IMR-90 (cell line): Measurements from ENCODE around the gene RPTOR. TPM values are rescaled to one million over a fixed set of nuclear protein-coding genes. Genes with fewer than 3 reads are reported as not detected.

Experiments used
- ATAC-seq: fragments of 200-7000 bp; cut with Tn5 transposase; 2 replicates; pipeline ENCODE4 v1.9.1; 2020; ENCODE audit warnings: low read depth, mild to moderate bottlenecking, moderate library complexity
- BruUV-seq: library from RNA; stranded (reverse); fragments of 400-500 nt; replicated peaks from 2 replicates; lab custom pipeline; 2021; lab: Mats Ljungman, UMichigan
- CTCF ChIA-PET: fragments of 300-600 bp; formaldehyde crosslinking; extraction: SDS; loops from one replicate; lab custom pipeline; 2021; ENCODE audit warnings: antibody characterized with exemption; lab: Yijun Ruan, JAX
- POLR2A ChIA-PET: fragments of 300-600 bp; sonication (Branson Sonifier 250); formaldehyde crosslinking; loops from one replicate; lab custom pipeline; 2022; ENCODE audit warnings: antibody characterized with exemption; ENCODE audit not compliant: unreplicated experiment; lab: Charles Lee
- DNase-seq: peaks from one replicate; pipeline ENCODE4 v3.0.0; 2013
- H2AFZ ChIP-seq: replicated peaks from 2 replicates; pipeline ENCODE3; 2013; ENCODE audit warnings: low read length, mild to moderate bottlenecking; ENCODE audit not compliant: poor library complexity
- H2AK5ac ChIP-seq: 2 replicates; pipeline ENCODE4 v1.6.1; 2013; ENCODE audit warnings: low read depth, low read length, inconsistent platforms
- H2AK9ac ChIP-seq: replicated peaks from 2 replicates; pipeline ENCODE3; 2013; ENCODE audit warnings: mild to moderate bottlenecking, low read depth, low read length, moderate library complexity; ENCODE audit not compliant: poor library complexity
- H2BK120ac ChIP-seq: 2 replicates; pipeline ENCODE4 v1.6.1; 2013; ENCODE audit warnings: low read depth, low read length, inconsistent platforms
- H2BK15ac ChIP-seq: 3 replicates; pipeline ENCODE4 v1.6.1; 2013; ENCODE audit warnings: low read depth, low read length, inconsistent platforms
- H2BK20ac ChIP-seq: 2 replicates; pipeline ENCODE4 v1.6.1; 2013; ENCODE audit warnings: low read depth, mild to moderate bottlenecking, inconsistent platforms, low read length, moderate library complexity
- H2BK5ac ChIP-seq: 2 replicates; pipeline ENCODE4 v1.6.1; 2013; ENCODE audit warnings: mild to moderate bottlenecking, low read depth, low read length, inconsistent platforms; ENCODE audit not compliant: poor library complexity, severe bottlenecking
- H3K14ac ChIP-seq: replicated peaks from 2 replicates; pipeline ENCODE4 v1.6.1; 2013; ENCODE audit warnings: low read depth, low read length, inconsistent platforms
- H3K18ac ChIP-seq: 2 replicates; pipeline ENCODE4 v1.6.1; 2013; ENCODE audit warnings: low read depth, low read length, control low read depth
- H3K23ac ChIP-seq: 2 replicates; pipeline ENCODE4 v1.6.1; 2013; ENCODE audit warnings: low read depth, low read length, inconsistent platforms
- H3K27ac ChIP-seq: 2 replicates; pipeline ENCODE4 v1.5.1; 2013; ENCODE audit warnings: mild to moderate bottlenecking, control low read depth, low read length; ENCODE audit not compliant: insufficient read depth
- H3K27me3 ChIP-seq: 2 replicates; pipeline ENCODE4 v1.6.1; 2013; ENCODE audit warnings: low read length; ENCODE audit not compliant: control insufficient read depth, insufficient read depth
- H3K36me3 ChIP-seq: 2 replicates; pipeline ENCODE4 v1.6.1; 2013; ENCODE audit warnings: low read length, mixed read lengths; ENCODE audit not compliant: control insufficient read depth, insufficient read depth
- H3K4ac ChIP-seq: 2 replicates; pipeline ENCODE4 v1.6.1; 2013; ENCODE audit warnings: low read depth, low read length, inconsistent platforms
- H3K4me1 ChIP-seq: 2 replicates; pipeline ENCODE4 v1.6.1; 2013; ENCODE audit warnings: low read length, mixed read lengths; ENCODE audit not compliant: control insufficient read depth, insufficient read depth
- H3K4me2 ChIP-seq: 2 replicates; pipeline ENCODE4 v1.6.1; 2013; ENCODE audit warnings: low read depth, mild to moderate bottlenecking, control low read depth, low read length, moderate library complexity
- H3K4me3 ChIP-seq: 2 replicates; pipeline ENCODE4 v1.5.1; 2013; ENCODE audit warnings: low read depth, mild to moderate bottlenecking, control low read depth, low read length, moderate library complexity; ENCODE audit not compliant: insufficient read depth
- H3K56ac ChIP-seq: 2 replicates; pipeline ENCODE4 v1.6.1; 2013; ENCODE audit warnings: low read length, inconsistent platforms; ENCODE audit not compliant: insufficient read depth; ENCODE audit errors: extremely low read depth
- H3K79me1 ChIP-seq, 2 experiments: 2 replicates each; pipeline ENCODE4 v1.6.1; 2013; ENCODE audit warnings: low read length in 2 of 2, inconsistent platforms in 1 of 2, low read depth in 1 of 2
- H3K9ac ChIP-seq: 2 replicates; pipeline ENCODE4 v1.6.1; 2013; ENCODE audit warnings: low read depth, low read length, control low read depth
- H3K9me1 ChIP-seq: 2 replicates; pipeline ENCODE4 v1.6.1; 2013; ENCODE audit warnings: low read length, inconsistent platforms; ENCODE audit not compliant: insufficient read depth
- H3K9me3 ChIP-seq: 2 replicates; pipeline ENCODE4 v1.6.1; 2013; ENCODE audit warnings: low read length; ENCODE audit not compliant: control insufficient read depth, insufficient read depth
- H4K20me1 ChIP-seq: 2 replicates; pipeline ENCODE4 v1.6.1; 2013; ENCODE audit warnings: low read length, inconsistent platforms; ENCODE audit not compliant: insufficient read depth
- H4K5ac ChIP-seq: 2 replicates; pipeline ENCODE4 v1.6.1; 2013; ENCODE audit warnings: mild to moderate bottlenecking, low read depth, low read length, control low read depth
- H4K8ac ChIP-seq, 2 experiments: 2 replicates each; pipeline ENCODE4 v1.6.1; 2013; ENCODE audit warnings: low read depth in 2 of 2, low read length in 2 of 2, control low read depth in 1 of 2, inconsistent platforms in 1 of 2
- H4K91ac ChIP-seq: 2 replicates; pipeline ENCODE4 v1.6.1; 2013; ENCODE audit warnings: low read depth, low read length, inconsistent platforms; ENCODE audit not compliant: insufficient read depth
- FOS ChIP-seq: fragments of 150-350 bp; IDR thresholded peaks from 2 replicates; pipeline ENCODE4 v1.6.1; 2016; ENCODE audit warnings: low read depth, low read length
- POLR2A ChIP-seq: IDR thresholded peaks from 2 replicates; pipeline ENCODE4 v1.6.1; 2012; ENCODE audit warnings: mild to moderate bottlenecking, low read depth, low read length
- RAD21 ChIP-seq: IDR thresholded peaks from 2 replicates; pipeline ENCODE4 v1.6.1; 2012; ENCODE audit warnings: low read length, improper control_type of control experiment
- WGBS, 2 experiments: methylation state at CpG; one replicate each; pipeline versions ENCODE4 v1.1.5 to v1.1.7; 2013; ENCODE audit warnings: missing lambda C conversion rate in 2 of 2; ENCODE audit not compliant: insufficient read length in 1 of 2; ENCODE audit errors: extremely low coverage in 2 of 2; 5-methylcytosine and 5-hydroxymethylcytosine counted together
- dilution Hi-C: fragments of 300-500 bp; cut with HindIII; formaldehyde crosslinking; loops from one replicate; pipeline ENCODE4 v1.14.3; 2018; ENCODE audit warnings: low sequenced_read_pairs; ENCODE audit not compliant: unreplicated experiment
- in situ Hi-C: fragments of 300-500 bp; cut with MboI; formaldehyde crosslinking; loops from 3 replicates; pipeline ENCODE4 v1.14.3; 2019; ENCODE audit warnings: low sequenced_read_pairs, inconsistent platforms, mixed read lengths
- intact Hi-C: fragments of 100-400 bp; cut with micrococcal nuclease; formaldehyde crosslinking; loops from 2 replicates; pipeline ENCODE4 v1.10.0; 2022
- polyA plus RNA-seq, 3 experiments: library from polyadenylated mRNA; depleted of rRNA; stranded (reverse); fragments of >200 nt; gene quantifications; 2 replicates each; pipeline ENCODE4 v1.2.3, GENCODE V29; 2012; ENCODE audit warnings: low replicate concordance in 1 of 3
- total RNA-seq: library from RNA; depleted of rRNA; stranded (reverse); fragments of >200 nt; gene quantifications from 2 replicates; pipeline ENCODE4 v1.2.3, GENCODE V29; 2012
- TF ChIP-seq, protein P1 (sequence below): fragments of 150-350 bp; IDR thresholded peaks from 2 replicates; pipeline ENCODE4 v1.6.1; 2016; ENCODE audit warnings: low read depth, mild to moderate bottlenecking, low read length, moderate library complexity, borderline replicate concordance

Gene RPTOR
- total and polyA plus RNA-seq, 2 of the 4 experiments (the other 2 are of a cell fraction), result 10.8 to 14.7 TPM

DNA sequence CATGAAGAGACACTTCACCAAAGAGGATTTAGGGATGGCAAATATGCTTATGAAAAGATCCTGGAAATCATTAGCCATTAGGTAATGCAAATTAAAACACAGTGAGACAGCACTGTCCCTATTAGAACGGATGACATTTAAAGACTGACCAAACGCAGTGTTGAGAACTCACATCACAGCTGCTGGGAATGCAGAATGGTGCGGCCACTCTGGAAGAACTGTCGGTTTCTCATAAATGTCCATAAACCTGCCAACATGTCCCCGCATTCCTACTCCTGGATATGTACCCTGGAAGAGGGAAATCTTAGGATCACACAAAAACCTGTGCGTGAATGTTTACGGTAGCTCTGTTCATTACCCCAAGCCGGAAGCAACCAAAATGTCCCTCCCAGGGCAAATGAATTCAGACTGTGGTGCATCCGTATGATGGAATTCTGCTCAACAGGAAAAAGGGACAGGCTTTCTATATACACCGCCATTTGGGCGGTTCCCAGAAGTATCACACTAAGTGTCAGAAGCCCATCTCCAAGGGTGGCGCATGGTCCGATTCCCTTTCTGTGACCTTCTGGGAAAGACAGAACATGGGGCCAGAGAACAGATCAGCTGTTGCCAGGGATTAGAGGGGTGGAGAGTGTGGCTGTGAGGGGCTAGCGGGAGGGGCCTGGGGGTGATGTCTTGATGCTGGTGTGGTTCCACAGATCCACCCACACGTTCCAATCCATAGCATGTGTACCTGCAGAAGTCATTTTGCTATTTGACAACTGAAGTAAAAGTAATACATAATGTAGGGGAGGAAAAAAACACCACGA lies 249.8 kb downstream of the RPTOR start (continued):
- TF ChIP-seq, protein P1, sequence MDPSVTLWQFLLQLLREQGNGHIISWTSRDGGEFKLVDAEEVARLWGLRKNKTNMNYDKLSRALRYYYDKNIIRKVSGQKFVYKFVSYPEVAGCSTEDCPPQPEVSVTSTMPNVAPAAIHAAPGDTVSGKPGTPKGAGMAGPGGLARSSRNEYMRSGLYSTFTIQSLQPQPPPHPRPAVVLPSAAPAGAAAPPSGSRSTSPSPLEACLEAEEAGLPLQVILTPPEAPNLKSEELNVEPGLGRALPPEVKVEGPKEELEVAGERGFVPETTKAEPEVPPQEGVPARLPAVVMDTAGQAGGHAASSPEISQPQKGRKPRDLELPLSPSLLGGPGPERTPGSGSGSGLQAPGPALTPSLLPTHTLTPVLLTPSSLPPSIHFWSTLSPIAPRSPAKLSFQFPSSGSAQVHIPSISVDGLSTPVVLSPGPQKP, result no peak

- H2BK20ac ChIP-seq, result peak overlapping the region; percentile 88
- H3K23ac ChIP-seq, result peak overlapping the region; percentile 89
- H3K9me3 ChIP-seq, result no peaks in the 10 kb centered on the region
- H3K9me1 ChIP-seq, result peaks cover 55% of the 10 kb centered on the region
- H3K27ac ChIP-seq, result peak overlapping the region; percentile 92
- 0 out of 2 replicates have a peak, but pooled peaks cover 2% of the 10 kb centered on the region for H3K36me3 ChIP-seq
- H2AK5ac ChIP-seq, result peak overlapping the region; percentile 99
- H3K18ac ChIP-seq, result peak overlapping the region; percentile 93
- no peak overlapping the region for H3K4me2 ChIP-seq
- H4K20me1 ChIP-seq, result no peaks in the 10 kb centered on the region
- no TSS peak for BruUV-seq
- H3K4ac ChIP-seq, result peak overlapping the region; percentile 94
- no peak for TF ChIP-seq POLR2A
- no peak for TF ChIP-seq RAD21
- TF ChIP-seq FOS, result no peak
- H2BK120ac ChIP-seq, result peak overlapping the region; percentile 94
- peak overlapping the region; percentile 96 for H2BK15ac ChIP-seq
- peak overlapping the region; percentile 92 to 97 for H4K8ac ChIP-seq
- intact Hi-C loops (no loop called here), in situ Hi-C loops (no loop called here), dilution Hi-C loops (no loop called here)
- 67% methylated on average over 3 of the region's 12 CpGs; no CpG with 5 or more reads in 1 of the 2 experiments for WGBS, 2 experiments
- peak overlapping the region; percentile 48 for H2AK9ac ChIP-seq
- POLR2A ChIA-PET, result no interaction called here
- H3K14ac ChIP-seq, result peak overlapping the region; percentile 53
- H3K27me3 ChIP-seq, result no peaks in the 10 kb centered on the region
- H3K56ac ChIP-seq, result peak overlapping the region; percentile 36; the same call in 1 of the 2 replicates
- H3K79me1 ChIP-seq, result peaks cover 38 to 82% of the 10 kb centered on the region in 2 experiments
- peaks cover 44% of the 10 kb centered on the region for H3K4me1 ChIP-seq
- no peak for ATAC-seq
- DNase-seq, result no peak
- CTCF ChIA-PET, result interaction anchor here (0.6 kb wide), 1 partner anchor 52 kb away, joined by 5 read pairs; no protein-coding TSS in a partner anchor
- H2BK5ac ChIP-seq, result peak overlapping the region; percentile 100
- peak overlapping the region; percentile 34; the same call in 1 of the 2 replicates for H3K9ac ChIP-seq
- H4K91ac ChIP-seq, result peak overlapping the region; percentile 96
- H2AFZ ChIP-seq, result peak overlapping the region; percentile 1
- H3K4me3 ChIP-seq, result no peak overlapping the region
- H4K5ac ChIP-seq, result peak overlapping the region; percentile 80
These were observed 250.5 kb downstream of the RPTOR start for GRCh38 chr17:80795090-80795580.
